ENCODE results near the gene LCA5. TPM values are rescaled to one million over a fixed set of nuclear protein-coding genes. Genes with fewer than 3 reads are reported as not detected.

Gene LCA5
- total RNA-seq, 5 donors from 2014 or later (not counting 1 experiment from before 2014, with no cell fraction given), result 0.15 to 0.54 (median 0.21) TPM

GRCh38 chr6:79466207-79466834 lies 70.9 kb downstream of the LCA5 start:
- Histone ChIP-seq H3K4me1 (ENCODE audit: control insufficient read depth in 1 of 2, extremely low read depth in 1 of 2, insufficient read depth in 2 of 2, low read length in 2 of 2) (no peaks in the 10 kb centered on the region), H3K36me3 (ENCODE audit: control insufficient read depth in 2 of 2, extremely low read depth in 1 of 2, insufficient read depth in 1 of 2, low read length in 1 of 2) (no peaks in the 10 kb centered on the region), H3K9me3 (no peaks in the 10 kb centered on the region), H3K27ac (ENCODE audit: low read length) (no peak overlapping the region), H3K27me3 (replicated peaks in 1 of 2; ENCODE audit: control insufficient read depth in 2 of 2, extremely low read depth in 1 of 2, insufficient read depth in 2 of 2, low read length in 1 of 2) (no peaks in the 10 kb centered on the region), H3K4me3 (ENCODE audit: control insufficient read depth in 1 of 2, extremely low read depth in 1 of 2, low read length in 1 of 2) (no peak overlapping the region)
- Mint-ChIP-seq H3K4me1 (no peaks in the 10 kb centered on the region), H3K27ac (no peak overlapping the region), H3K4me3 (no peak overlapping the region), H3K27me3 (peaks cover 3 to 10% of the 10 kb centered on the region in 2 donors), H3K36me3 (no peaks in the 10 kb centered on the region), H3K9me3 (no peaks in the 10 kb centered on the region)
- ATAC-seq (replicated peaks in 1 of 4) (no peak), DNase-seq (no peak)
- CTCF ChIA-PET, result interaction anchor here in 1 of 2 donors (0.7 kb wide), 1 partner anchor 19 kb away, joined by 3 read pairs; no protein-coding TSS in a partner anchor
- whole genome bisulfite sequencing (ENCODE audit: insufficient coverage), result 25% methylated on average over 4 of the region's 6 CpGs
- POLR2A ChIA-PET, result no interaction called here

- Histone ChIP-seq H3K9me3 (no peaks in the 10 kb centered on the region), H3K4me3 (ENCODE audit: control insufficient read depth in 1 of 2, extremely low read depth in 1 of 2, low read length in 1 of 2) (no peak overlapping the region), H3K36me3 (ENCODE audit: control insufficient read depth in 2 of 2, extremely low read depth in 1 of 2, insufficient read depth in 1 of 2, low read length in 1 of 2) (no peaks in the 10 kb centered on the region), H3K27ac (ENCODE audit: low read length) (no peak overlapping the region), H3K4me1 (ENCODE audit: control insufficient read depth in 1 of 2, extremely low read depth in 1 of 2, insufficient read depth in 2 of 2, low read length in 2 of 2) (no peaks in the 10 kb centered on the region), H3K27me3 (replicated peaks in 1 of 2; ENCODE audit: control insufficient read depth in 2 of 2, extremely low read depth in 1 of 2, insufficient read depth in 2 of 2, low read length in 1 of 2) (no peaks in the 10 kb centered on the region)
- peaks cover 3 to 16% of the 10 kb centered on the region in 2 donors for H3K27me3 Mint-ChIP-seq
- DNase-seq, result no peak
- no peaks in the 10 kb centered on the region for H3K9me3 Mint-ChIP-seq
- CTCF ChIA-PET, result no interaction called here
- H3K4me1 Mint-ChIP-seq, result no peaks in the 10 kb centered on the region
- 74% methylated on average over 3 of the region's 4 CpGs for WGBS (ENCODE audit: insufficient coverage)
- H3K27ac Mint-ChIP-seq, result no peak overlapping the region
- no peak for ATAC-seq (replicated peaks in 1 of 4)
- no peaks in the 10 kb centered on the region for H3K36me3 Mint-ChIP-seq
- POLR2A ChIA-PET, result no interaction called here
- no peak overlapping the region for H3K4me3 Mint-ChIP-seq
These were observed 71.8 kb downstream of the LCA5 start for GRCh38 chr6:79465381-79465780.

GRCh38 chr6:79463621-79464050 lies 73.6 kb downstream of the LCA5 start:
- H3K4me3 ChIP-seq (ENCODE audit: control insufficient read depth in 1 of 2, extremely low read depth in 1 of 2, low read length in 1 of 2), result no peak overlapping the region
- Mint-ChIP-seq H3K9me3 (no peaks in the 10 kb centered on the region), H3K36me3 (no peaks in the 10 kb centered on the region), H3K4me3 (no peak overlapping the region), H3K27ac (no peak overlapping the region), H3K27me3 (peaks cover 0 to 20% of the 10 kb centered on the region in 2 donors), H3K4me1 (no peaks in the 10 kb centered on the region)
- H3K9me3 ChIP-seq, result no peaks in the 10 kb centered on the region
- WGBS (ENCODE audit: insufficient coverage), result 91% methylated on average over 3 of the region's 4 CpGs
- no peak overlapping the region for H3K27ac ChIP-seq (ENCODE audit: low read length)
- CTCF ChIA-PET, result interaction anchor here in 1 of 2 donors (0.6 kb wide), 1 partner anchor 193 kb away, joined by 3 read pairs; no protein-coding TSS in a partner anchor
- POLR2A ChIA-PET, result interaction anchor here in 1 of 2 donors (0.6 kb wide), 1 partner anchor 259 kb away, joined by 3 read pairs; no protein-coding TSS in a partner anchor
- no peaks in the 10 kb centered on the region for H3K4me1 ChIP-seq (ENCODE audit: control insufficient read depth in 1 of 2, extremely low read depth in 1 of 2, insufficient read depth in 2 of 2, low read length in 2 of 2)
- DNase-seq (no peak), ATAC-seq (replicated peaks in 1 of 4) (no peak)
- H3K36me3 ChIP-seq (ENCODE audit: control insufficient read depth in 2 of 2, extremely low read depth in 1 of 2, insufficient read depth in 1 of 2, low read length in 1 of 2), result no peaks in the 10 kb centered on the region
- H3K27me3 ChIP-seq (replicated peaks in 1 of 2; ENCODE audit: control insufficient read depth in 2 of 2, extremely low read depth in 1 of 2, insufficient read depth in 2 of 2, low read length in 1 of 2), result no peaks in the 10 kb centered on the region

- ATAC-seq (replicated peaks in 1 of 4) (no peak), DNase-seq (no peak)
- Histone ChIP-seq H3K27ac (ENCODE audit: low read length) (no peak overlapping the region), H3K4me3 (ENCODE audit: control insufficient read depth in 1 of 2, extremely low read depth in 1 of 2, low read length in 1 of 2) (no peak overlapping the region), H3K36me3 (ENCODE audit: control insufficient read depth in 2 of 2, extremely low read depth in 1 of 2, insufficient read depth in 1 of 2, low read length in 1 of 2) (no peaks in the 10 kb centered on the region), H3K27me3 (replicated peaks in 1 of 2; ENCODE audit: control insufficient read depth in 2 of 2, extremely low read depth in 1 of 2, insufficient read depth in 2 of 2, low read length in 1 of 2) (no peaks in the 10 kb centered on the region), H3K9me3 (no peaks in the 10 kb centered on the region), H3K4me1 (ENCODE audit: control insufficient read depth in 1 of 2, extremely low read depth in 1 of 2, insufficient read depth in 2 of 2, low read length in 2 of 2) (no peaks in the 10 kb centered on the region)
- ChIA-PET POLR2A (no interaction called here), CTCF (no interaction called here)
- Mint-ChIP-seq H3K4me1 (no peaks in the 10 kb centered on the region), H3K4me3 (no peak overlapping the region), H3K36me3 (no peaks in the 10 kb centered on the region), H3K9me3 (no peaks in the 10 kb centered on the region), H3K27me3 (peaks cover 0 to 18% of the 10 kb centered on the region in 2 donors), H3K27ac (no peak overlapping the region)
- WGBS (ENCODE audit: insufficient coverage), result 82% methylated on average over 1 of the region's 3 CpGs
These were observed 76.0 kb downstream of the LCA5 start for GRCh38 chr6:79461205-79461604.

GRCh38 chr6:79455446-79455845 lies 81.8 kb downstream of the LCA5 start:
- no peaks in the 10 kb centered on the region for H3K36me3 Mint-ChIP-seq
- H3K9me3 ChIP-seq, result no peaks in the 10 kb centered on the region
- DNase-seq (no peak), ATAC-seq (replicated peaks in 1 of 4) (no peak)
- no peak overlapping the region for H3K4me3 Mint-ChIP-seq
- WGBS (ENCODE audit: insufficient coverage), result 60% methylated on average over 1 of the region's 1 CpG
- peaks cover 0 to 13% of the 10 kb centered on the region in 2 donors for H3K27me3 Mint-ChIP-seq
- no peak overlapping the region for H3K27ac ChIP-seq (ENCODE audit: low read length)
- no peaks in the 10 kb centered on the region for H3K36me3 ChIP-seq (ENCODE audit: control insufficient read depth in 2 of 2, extremely low read depth in 1 of 2, insufficient read depth in 1 of 2, low read length in 1 of 2)
- no peak overlapping the region for H3K4me3 ChIP-seq (ENCODE audit: control insufficient read depth in 1 of 2, extremely low read depth in 1 of 2, low read length in 1 of 2)
- ChIA-PET POLR2A (no interaction called here), CTCF (no interaction called here)
- no peaks in the 10 kb centered on the region for H3K9me3 Mint-ChIP-seq
- no peak overlapping the region for H3K27ac Mint-ChIP-seq
- peaks cover 0 to 4% of the 10 kb centered on the region in 2 experiments for H3K27me3 ChIP-seq (replicated peaks in 1 of 2; ENCODE audit: control insufficient read depth in 2 of 2, extremely low read depth in 1 of 2, insufficient read depth in 2 of 2, low read length in 1 of 2)
- H3K4me1 Mint-ChIP-seq, result no peaks in the 10 kb centered on the region
- no peaks in the 10 kb centered on the region for H3K4me1 ChIP-seq (ENCODE audit: control insufficient read depth in 1 of 2, extremely low read depth in 1 of 2, insufficient read depth in 2 of 2, low read length in 2 of 2)

GRCh38 chr6:79453558-79454042 lies 83.6 kb downstream of the LCA5 start:
- Mint-ChIP-seq H3K4me1 (no peaks in the 10 kb centered on the region), H3K27ac (no peak overlapping the region), H3K27me3 (peaks cover 0 to 5% of the 10 kb centered on the region in 2 donors), H3K9me3 (no peaks in the 10 kb centered on the region), H3K4me3 (no peak overlapping the region), H3K36me3 (no peaks in the 10 kb centered on the region)
- Histone ChIP-seq H3K9me3 (no peaks in the 10 kb centered on the region), H3K4me3 (ENCODE audit: control insufficient read depth in 1 of 2, extremely low read depth in 1 of 2, low read length in 1 of 2) (no peak overlapping the region), H3K27ac (ENCODE audit: low read length) (no peak overlapping the region), H3K4me1 (ENCODE audit: control insufficient read depth in 1 of 2, extremely low read depth in 1 of 2, insufficient read depth in 2 of 2, low read length in 2 of 2) (no peaks in the 10 kb centered on the region), H3K27me3 (replicated peaks in 1 of 2; ENCODE audit: control insufficient read depth in 2 of 2, extremely low read depth in 1 of 2, insufficient read depth in 2 of 2, low read length in 1 of 2) (peaks cover 0 to 4% of the 10 kb centered on the region in 2 experiments), H3K36me3 (ENCODE audit: control insufficient read depth in 2 of 2, extremely low read depth in 1 of 2, insufficient read depth in 1 of 2, low read length in 1 of 2) (no peaks in the 10 kb centered on the region)
- DNase-seq (no peak), ATAC-seq (replicated peaks in 1 of 4) (no peak)
- CTCF ChIA-PET, result interaction anchor here in 1 of 2 donors (0.5 kb wide), 1 partner anchor 8 kb away, joined by 3 read pairs; no protein-coding TSS in a partner anchor
- POLR2A ChIA-PET, result no interaction called here
- WGBS (ENCODE audit: insufficient coverage), result 93% methylated on average over 2 of the region's 3 CpGs
